GM11168 (cell line): ENCODE data around the gene CCDC18.

Experiments
- in situ Hi-C: fragments of 300-500 bp; cut with MboI; formaldehyde crosslinking; loops from one replicate; pipeline ENCODE4 v1.12.0; 2022; ENCODE audit warnings: low sequenced_read_pairs; ENCODE audit not compliant: unreplicated experiment

CCDC18 gene

GRCh38 chr1:93288558-93288957 lies 108.0 kb downstream of the CCDC18 start:
- in situ Hi-C loops: no loop called here

GRCh38 chr1:93296555-93297154 lies 116.1 kb downstream of the CCDC18 start:
- in situ Hi-C loops: no loop called here

GRCh38 chr1:93301131-93301530 lies 120.6 kb downstream of the CCDC18 start:
- in situ Hi-C loops: no loop called here

GRCh38 chr1:93302078-93302477 lies 121.6 kb downstream of the CCDC18 start:
- in situ Hi-C loops: no loop called here

GRCh38 chr1:93304716-93305138 lies 124.2 kb downstream of the CCDC18 start:
- in situ Hi-C loops: no loop called here

DNA sequence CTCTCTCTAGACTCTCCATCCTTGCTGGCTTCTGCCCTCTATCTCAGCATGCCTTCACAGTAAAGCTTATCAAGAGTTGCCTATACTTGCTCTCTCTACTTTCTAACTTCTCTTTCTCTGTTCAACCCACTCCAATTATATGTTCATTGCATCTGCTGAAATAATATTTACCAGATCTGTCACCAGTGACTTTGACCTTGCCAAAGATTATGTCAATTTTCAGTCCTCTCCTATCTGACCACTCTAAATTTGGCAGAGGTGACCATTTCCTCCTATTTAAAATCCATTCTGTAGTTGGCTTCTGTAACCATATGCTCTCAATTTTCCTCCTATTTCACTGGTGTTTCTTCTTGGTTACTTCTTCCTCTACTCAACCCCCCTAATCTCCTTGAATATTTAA lies 126.4 kb downstream of the CCDC18 start:
- in situ Hi-C loops: no loop called here

- in situ Hi-C loops: no loop called here
Measured at GRCh38 chr1:93313026-93313425, 132.5 kb downstream of the CCDC18 start.

- in situ Hi-C loops: no loop called here
Measured at GRCh38 chr1:93317207-93317606, 136.7 kb downstream of the CCDC18 start.

GRCh38 chr1:93317943-93318342 lies 137.4 kb downstream of the CCDC18 start:
- in situ Hi-C loops: no loop called here

DNA sequence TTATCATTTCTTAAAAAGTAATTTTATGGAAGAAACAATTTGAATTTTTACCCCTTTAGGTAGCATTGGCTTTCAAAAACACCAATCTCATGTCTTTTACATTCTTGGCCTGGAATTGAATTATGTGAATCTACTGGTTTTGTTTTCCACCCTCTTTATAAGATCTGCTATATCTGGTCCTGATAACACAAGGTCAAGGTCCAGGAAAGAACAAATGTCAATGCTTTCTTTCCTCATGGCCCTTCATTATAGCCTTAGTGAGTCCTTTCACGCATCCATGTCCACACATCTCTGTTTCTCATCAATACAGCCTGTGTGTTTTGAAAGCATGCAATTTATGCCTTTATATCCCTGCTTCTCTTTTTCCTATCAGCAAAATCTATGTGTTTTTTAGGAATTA lies 141.2 kb downstream of the CCDC18 start:
- in situ Hi-C loops: no loop called here

DNA sequence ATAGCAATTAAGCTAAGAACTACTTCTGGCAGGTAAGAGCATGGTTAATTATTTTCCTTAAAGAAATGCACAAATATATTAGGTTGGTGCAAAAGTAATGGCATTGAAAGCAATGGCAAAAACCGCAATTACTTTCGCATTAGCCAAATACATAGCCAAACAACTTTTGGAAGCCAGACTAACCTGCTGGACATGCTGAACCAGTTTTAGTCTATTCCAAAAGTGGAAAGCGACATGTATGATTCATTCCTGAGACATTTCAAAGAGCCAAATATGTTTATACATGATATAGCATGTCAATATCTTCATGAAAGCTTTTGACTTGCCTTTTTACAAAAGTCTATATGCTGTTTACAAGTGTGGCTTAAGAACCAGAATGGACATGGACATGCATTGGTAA lies 141.8 kb downstream of the CCDC18 start:
- in situ Hi-C loops: no loop called here

DNA sequence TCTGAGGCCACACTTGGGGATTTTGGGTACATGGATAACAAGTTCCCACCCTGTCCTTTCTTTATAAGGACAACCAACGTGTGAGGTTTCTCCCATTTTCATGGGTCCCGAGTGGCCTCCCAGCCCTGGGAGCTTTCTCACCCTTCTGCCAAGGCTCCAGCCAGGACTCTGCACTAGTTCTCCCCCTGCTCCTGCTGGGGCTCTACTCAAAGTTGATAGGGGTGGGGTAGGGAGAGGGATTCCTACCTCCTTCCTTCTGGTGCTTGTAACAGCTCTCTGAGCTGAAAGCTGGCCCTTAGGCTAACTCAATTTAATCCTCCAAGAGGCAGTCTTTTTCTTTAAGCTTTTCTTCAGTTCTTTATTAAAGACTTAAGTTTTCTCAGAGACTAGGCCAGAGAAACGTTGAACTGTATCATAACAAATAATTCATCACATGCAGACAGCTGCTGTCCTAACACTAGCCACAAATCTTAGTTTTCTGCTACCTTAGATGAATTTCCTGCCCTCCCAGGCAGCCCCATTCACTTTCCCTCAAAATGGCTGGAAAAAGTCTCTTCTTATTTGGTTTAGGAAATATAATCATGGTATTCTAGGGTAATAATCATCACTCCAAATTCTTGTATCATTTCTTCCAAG lies 142.8 kb downstream of the CCDC18 start:
- in situ Hi-C loops: no loop called here

DNA sequence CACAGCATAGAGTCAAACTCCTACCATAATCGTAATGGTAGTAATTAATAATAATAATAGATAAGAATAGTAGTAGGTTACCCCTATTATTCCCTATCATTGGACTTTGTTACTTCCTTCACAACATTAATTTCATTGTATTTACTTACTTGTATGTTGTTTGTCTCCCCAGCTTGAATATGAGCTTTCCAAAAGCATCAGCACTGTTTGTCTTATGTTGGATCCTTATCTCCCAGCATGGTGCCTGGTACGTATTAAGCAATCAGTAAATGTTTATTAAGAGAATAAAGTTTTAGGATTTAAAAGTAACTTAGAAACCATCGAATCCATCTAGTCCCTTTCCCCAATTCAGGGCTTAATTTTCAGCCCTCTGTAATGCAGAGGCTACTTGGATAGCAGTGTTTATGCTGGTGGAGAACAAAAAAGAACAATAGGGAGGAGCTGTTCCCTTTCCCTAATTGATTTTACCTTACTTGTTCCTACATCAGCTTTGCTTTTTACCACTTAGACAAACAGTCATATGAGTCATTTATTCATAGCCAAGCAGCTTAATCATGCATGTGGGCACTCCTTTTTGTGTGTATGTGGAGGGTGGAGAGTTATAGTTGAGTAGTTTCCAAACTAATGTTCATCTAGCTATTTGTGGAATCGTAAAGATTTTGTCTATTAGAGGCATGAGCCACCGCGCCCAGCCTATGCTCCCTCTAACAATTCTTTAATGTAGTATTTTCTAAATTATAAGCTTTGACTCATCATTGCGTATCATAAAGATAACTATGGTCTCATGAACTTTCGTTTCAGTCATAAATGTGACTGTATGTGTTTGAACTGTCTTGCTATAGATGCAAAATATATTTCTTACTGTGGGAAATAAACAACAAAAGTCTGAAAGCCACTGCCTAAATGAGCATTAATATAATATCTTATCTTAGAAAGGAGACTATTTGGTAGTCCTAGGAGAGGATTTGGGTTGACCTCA lies 144.3 kb downstream of the CCDC18 start:
- in situ Hi-C loops: no loop called here
